SK-N-SH (cell line): ENCODE measurements around the gene SLC12A7. TPM values are rescaled to one million over a fixed set of nuclear protein-coding genes. Genes with fewer than 3 reads are reported as not detected.

Source experiments
- CTCF ChIA-PET: fragments of 300-600, 350-600 bp; formaldehyde crosslinking; extraction: SDS; loops from one replicate; lab custom pipeline; 2021; lab: Yijun Ruan, JAX
- POLR2A ChIA-PET: fragments of 350-600 bp; sonication (Branson Sonifier 250); formaldehyde crosslinking; extraction: SDS; loops from one replicate; lab custom pipeline; 2020; ENCODE audit warnings: antibody characterized with exemption, inconsistent platforms; lab: Yijun Ruan, JAX
- DNase-seq: peaks from one replicate; pipeline ENCODE4 v3.0.0; 2012
- H2AFZ ChIP-seq: fragments of 200-600 bp; sonication (generic); 2 replicates; pipeline ENCODE4 v1.8.1; 2016; ENCODE audit warnings: antibody characterized with exemption, mild to moderate bottlenecking, low read depth
- H3F3A ChIP-seq: fragments of 200-600 bp; sonication (generic); replicated peaks from 2 replicates; pipeline ENCODE3; 2016; ENCODE audit warnings: antibody characterized with exemption, mild to moderate bottlenecking; ENCODE audit not compliant: insufficient read depth
- H3K27ac ChIP-seq, 2 experiments: fragments of 200-500 bp in 1 of 2; fragments of 200-600 bp in 1 of 2; sonication (Bioruptor generic) in 1 of 2; sonication (generic), shearing (Covaris generic) in 1 of 2; 2 replicates each; pipeline versions ENCODE4 v1.5.1 to v1.6.1; 2014 to 2016; ENCODE audit warnings: low read depth in 2 of 2, inconsistent platforms in 1 of 2, low read length in 1 of 2, mild to moderate bottlenecking in 1 of 2, mixed read lengths in 1 of 2
- H3K27me3 ChIP-seq: fragments of 200-600 bp; sonication (generic), shearing (Covaris generic); 2 replicates; pipeline ENCODE4 v1.6.1; 2016; ENCODE audit warnings: mixed run types; ENCODE audit not compliant: insufficient read depth
- H3K36me3 ChIP-seq, 2 experiments: fragments of 200-500 bp in 1 of 2; fragments of 200-600 bp in 1 of 2; sonication (Bioruptor generic) in 1 of 2; sonication (generic) in 1 of 2; replicated peaks in 1 of 2; 2 replicates each; pipeline versions ENCODE3 to v1.5.1; 2014 to 2016; ENCODE audit warnings: low read length in 1 of 2, mild to moderate bottlenecking in 1 of 2; ENCODE audit not compliant: insufficient read depth in 2 of 2, control insufficient read depth in 1 of 2
- H3K4me1 ChIP-seq, 2 experiments: fragments of 200-500 bp in 1 of 2; fragments of 200-600 bp in 1 of 2; sonication (Bioruptor generic) in 1 of 2; sonication (generic), shearing (Covaris generic) in 1 of 2; 2 replicates each; pipeline versions ENCODE4 v1.5.1 to v1.6.1; 2014 to 2016; ENCODE audit warnings: low read depth in 1 of 2, low read length in 1 of 2, mixed run types in 1 of 2; ENCODE audit not compliant: insufficient read depth in 2 of 2, control insufficient read depth in 1 of 2
- H3K4me2 ChIP-seq: fragments of 200-600 bp; sonication (generic), shearing (Covaris generic); 2 replicates; pipeline ENCODE4 v1.6.1; 2017; ENCODE audit warnings: mixed run types
- H3K4me3 ChIP-seq, 2 experiments: fragments of 200-500 bp in 1 of 2; fragments of 200-600 bp in 1 of 2; sonication (Bioruptor generic) in 1 of 2; sonication (generic), shearing (Covaris generic) in 1 of 2; 2 replicates each; pipeline versions ENCODE4 v1.5.1 to v1.8.1; 2014 to 2016; ENCODE audit warnings: low read depth in 2 of 2, inconsistent platforms in 1 of 2, low read length in 1 of 2, mild to moderate bottlenecking in 1 of 2, mixed read lengths in 1 of 2, moderate library complexity in 1 of 2
- H3K79me2 ChIP-seq: fragments of 200-600 bp; sonication (generic); 2 replicates; pipeline ENCODE4 v1.8.1; 2017; ENCODE audit warnings: mild to moderate bottlenecking; ENCODE audit not compliant: insufficient read depth
- H3K9ac ChIP-seq: fragments of 200-600 bp; sonication (generic); 2 replicates; pipeline ENCODE4 v1.6.1; 2017; ENCODE audit warnings: mixed run types
- H3K9me2 ChIP-seq: fragments of 200-600 bp; sonication (generic); 2 replicates; pipeline ENCODE4 v1.6.1; 2017; ENCODE audit warnings: mixed run types
- H3K9me3 ChIP-seq: fragments of 200-600 bp; sonication (generic); 2 replicates; pipeline ENCODE4 v1.6.1; 2017; ENCODE audit warnings: mixed run types, mild to moderate bottlenecking, moderate library complexity
- H4K20me1 ChIP-seq: fragments of 200-600 bp; sonication (generic); 2 replicates; pipeline ENCODE4 v1.6.1; 2017; ENCODE audit warnings: mild to moderate bottlenecking, mixed run types; ENCODE audit not compliant: insufficient read depth
- ELF1 ChIP-seq: IDR thresholded peaks from 2 replicates; pipeline ENCODE4 v1.4.0; 2012
- EP300 ChIP-seq, 2 experiments: IDR thresholded peaks; 2 replicates each; pipeline versions ENCODE4 v1.4.0 to v1.6.1; 2012; ENCODE audit warnings: borderline replicate concordance in 1 of 2, low read depth in 1 of 2, low read length in 1 of 2
- FOSL2 ChIP-seq: IDR thresholded peaks from 2 replicates; pipeline ENCODE4 v1.4.0; 2012; ENCODE audit warnings: low read depth, mild to moderate bottlenecking, moderate library complexity, borderline replicate concordance
- FOXM1 ChIP-seq: IDR thresholded peaks from 2 replicates; pipeline ENCODE4 v1.4.0; 2012; ENCODE audit warnings: low read depth, mild to moderate bottlenecking
- JUND ChIP-seq: IDR thresholded peaks from 2 replicates; pipeline ENCODE4 v1.4.0; 2012
- MEF2A ChIP-seq: IDR thresholded peaks from 2 replicates; pipeline ENCODE4 v1.4.0; 2012; ENCODE audit warnings: low read depth, borderline replicate concordance
- NFIC ChIP-seq: IDR thresholded peaks from 2 replicates; pipeline ENCODE4 v1.4.0; 2012; ENCODE audit warnings: borderline replicate concordance
- POLR2AphosphoS5 ChIP-seq: IDR thresholded peaks from 2 replicates; pipeline ENCODE4 v1.6.1; 2012; ENCODE audit warnings: low read depth, low read length
- RAD21 ChIP-seq: IDR thresholded peaks from 2 replicates; pipeline ENCODE4 v1.6.1; 2012; ENCODE audit warnings: mild to moderate bottlenecking, low read length
- RFX5 ChIP-seq: IDR thresholded peaks from 2 replicates; pipeline ENCODE4 v1.6.1; 2012; ENCODE audit warnings: mild to moderate bottlenecking, improper control_type of control experiment, low read length
- SIN3A ChIP-seq: IDR thresholded peaks from 2 replicates; pipeline ENCODE4 v1.6.1; 2012; ENCODE audit warnings: low read depth, mild to moderate bottlenecking, low read length, moderate library complexity, borderline replicate concordance
- TAF1 ChIP-seq: IDR thresholded peaks from 2 replicates; pipeline ENCODE4 v1.6.1; 2012; ENCODE audit warnings: low read depth, mild to moderate bottlenecking, low read length, moderate library complexity, borderline replicate concordance
- TCF12 ChIP-seq: IDR thresholded peaks from 2 replicates; pipeline ENCODE4 v1.4.0; 2012
- WGBS: methylation state at CpG from one replicate; pipeline ENCODE4 v1.1.6; 2017; ENCODE audit warnings: low lambda C conversion rate; 5-methylcytosine and 5-hydroxymethylcytosine counted together
- polyA plus RNA-seq, 3 experiments: library from polyadenylated mRNA; depleted of rRNA; stranded (reverse); fragments of >200 nt; gene quantifications; 2 replicates each; pipeline ENCODE4 v1.2.3, GENCODE V29; 2012
- TF ChIP-seq, protein P1 (sequence below): IDR thresholded peaks from 2 replicates; pipeline ENCODE4 v1.4.0; 2012; ENCODE audit warnings: low read depth, borderline replicate concordance
- TF ChIP-seq, protein P2 (sequence below): fragments of 200-600 bp; sonication (generic); IDR thresholded peaks from 2 replicates; pipeline ENCODE4 v1.6.1; 2017; ENCODE audit warnings: antibody characterized with exemption, mild to moderate bottlenecking, moderate library complexity
- TF ChIP-seq, protein P3 (sequence below): fragments of 150-350 bp; IDR thresholded peaks from 2 replicates; pipeline ENCODE4 v1.6.1; 2016; ENCODE audit warnings: mild to moderate bottlenecking, low read depth, low read length
- TF ChIP-seq, protein P4 (sequence below): IDR thresholded peaks from 2 replicates; pipeline ENCODE4 v1.6.1; 2012; ENCODE audit warnings: mild to moderate bottlenecking, low read depth, low read length, moderate library complexity
- TF ChIP-seq, protein P5 (sequence below): IDR thresholded peaks from 2 replicates; pipeline ENCODE4; 2012

Gene SLC12A7
- polyA plus RNA-seq, 1 of the 3 experiments (the other 2 are of a cell fraction) = 2.6 TPM

DNA sequence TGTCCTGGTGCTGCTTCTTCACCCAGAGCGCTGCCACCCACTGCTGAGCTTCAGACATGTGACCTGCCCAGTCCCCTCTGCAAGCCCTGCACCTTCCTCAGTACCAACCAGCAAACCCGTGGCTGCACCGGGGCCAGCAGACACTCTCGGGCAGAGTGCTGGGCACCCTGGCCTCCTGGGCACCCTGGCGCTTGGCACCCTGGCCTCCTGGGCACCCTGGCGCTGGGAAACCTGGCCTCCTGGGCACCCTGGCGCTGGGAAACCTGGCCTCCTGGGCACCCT is 31.7 kb upstream of the SLC12A7 start:
- Histone ChIP-seq H2AFZ (no peak overlapping the region), H3K9me2 (no peaks in the 10 kb centered on the region), H3K4me1 (no peaks in the 10 kb centered on the region), H3K4me2 (no peak overlapping the region), H3K79me2 (no peaks in the 10 kb centered on the region), H3K9me3 (no peaks in the 10 kb centered on the region), H3K4me3 (no peak overlapping the region), H3F3A (no peaks in the 10 kb centered on the region), H3K27me3 (no peaks in the 10 kb centered on the region; the same call in 1 of the 2 replicates), H4K20me1 (no peaks in the 10 kb centered on the region), H3K9ac (no peak overlapping the region), H3K27ac (no peak overlapping the region), H3K36me3 (no peaks in the 10 kb centered on the region)
- ChIA-PET CTCF (interaction anchor here (0.8 to 7.1 kb wide), 4 partner anchors 8 to 133 kb away, joined by 3 to 49 read pairs (median 4); no protein-coding TSS in a partner anchor), POLR2A (no interaction called here)
- TF ChIP-seq RAD21 (no peak), MEF2A (no peak), EP300 (IDR thresholded peaks at IDR 0.05; ENCODE audit: borderline replicate concordance in 1 of 2, low read depth in 1 of 2, low read length in 1 of 2) (no peak), SIN3A (no peak), NFIC (no peak), POLR2AphosphoS5 (no peak), FOSL2 (no peak), JUND (no peak), ELF1 (no peak), TAF1 (no peak), FOXM1 (no peak), TCF12 (no peak), RFX5 (no peak)
- TF ChIP-seq, protein P1, sequence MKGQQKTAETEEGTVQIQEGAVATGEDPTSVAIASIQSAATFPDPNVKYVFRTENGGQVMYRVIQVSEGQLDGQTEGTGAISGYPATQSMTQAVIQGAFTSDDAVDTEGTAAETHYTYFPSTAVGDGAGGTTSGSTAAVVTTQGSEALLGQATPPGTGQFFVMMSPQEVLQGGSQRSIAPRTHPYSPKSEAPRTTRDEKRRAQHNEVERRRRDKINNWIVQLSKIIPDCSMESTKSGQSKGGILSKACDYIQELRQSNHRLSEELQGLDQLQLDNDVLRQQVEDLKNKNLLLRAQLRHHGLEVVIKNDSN = no peak
- TF ChIP-seq, protein P2, sequence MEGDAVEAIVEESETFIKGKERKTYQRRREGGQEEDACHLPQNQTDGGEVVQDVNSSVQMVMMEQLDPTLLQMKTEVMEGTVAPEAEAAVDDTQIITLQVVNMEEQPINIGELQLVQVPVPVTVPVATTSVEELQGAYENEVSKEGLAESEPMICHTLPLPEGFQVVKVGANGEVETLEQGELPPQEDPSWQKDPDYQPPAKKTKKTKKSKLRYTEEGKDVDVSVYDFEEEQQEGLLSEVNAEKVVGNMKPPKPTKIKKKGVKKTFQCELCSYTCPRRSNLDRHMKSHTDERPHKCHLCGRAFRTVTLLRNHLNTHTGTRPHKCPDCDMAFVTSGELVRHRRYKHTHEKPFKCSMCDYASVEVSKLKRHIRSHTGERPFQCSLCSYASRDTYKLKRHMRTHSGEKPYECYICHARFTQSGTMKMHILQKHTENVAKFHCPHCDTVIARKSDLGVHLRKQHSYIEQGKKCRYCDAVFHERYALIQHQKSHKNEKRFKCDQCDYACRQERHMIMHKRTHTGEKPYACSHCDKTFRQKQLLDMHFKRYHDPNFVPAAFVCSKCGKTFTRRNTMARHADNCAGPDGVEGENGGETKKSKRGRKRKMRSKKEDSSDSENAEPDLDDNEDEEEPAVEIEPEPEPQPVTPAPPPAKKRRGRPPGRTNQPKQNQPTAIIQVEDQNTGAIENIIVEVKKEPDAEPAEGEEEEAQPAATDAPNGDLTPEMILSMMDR = no peak
- TF ChIP-seq, protein P3, sequence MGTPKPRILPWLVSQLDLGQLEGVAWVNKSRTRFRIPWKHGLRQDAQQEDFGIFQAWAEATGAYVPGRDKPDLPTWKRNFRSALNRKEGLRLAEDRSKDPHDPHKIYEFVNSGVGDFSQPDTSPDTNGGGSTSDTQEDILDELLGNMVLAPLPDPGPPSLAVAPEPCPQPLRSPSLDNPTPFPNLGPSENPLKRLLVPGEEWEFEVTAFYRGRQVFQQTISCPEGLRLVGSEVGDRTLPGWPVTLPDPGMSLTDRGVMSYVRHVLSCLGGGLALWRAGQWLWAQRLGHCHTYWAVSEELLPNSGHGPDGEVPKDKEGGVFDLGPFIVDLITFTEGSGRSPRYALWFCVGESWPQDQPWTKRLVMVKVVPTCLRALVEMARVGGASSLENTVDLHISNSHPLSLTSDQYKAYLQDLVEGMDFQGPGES = no peak
- TF ChIP-seq, protein P4, sequence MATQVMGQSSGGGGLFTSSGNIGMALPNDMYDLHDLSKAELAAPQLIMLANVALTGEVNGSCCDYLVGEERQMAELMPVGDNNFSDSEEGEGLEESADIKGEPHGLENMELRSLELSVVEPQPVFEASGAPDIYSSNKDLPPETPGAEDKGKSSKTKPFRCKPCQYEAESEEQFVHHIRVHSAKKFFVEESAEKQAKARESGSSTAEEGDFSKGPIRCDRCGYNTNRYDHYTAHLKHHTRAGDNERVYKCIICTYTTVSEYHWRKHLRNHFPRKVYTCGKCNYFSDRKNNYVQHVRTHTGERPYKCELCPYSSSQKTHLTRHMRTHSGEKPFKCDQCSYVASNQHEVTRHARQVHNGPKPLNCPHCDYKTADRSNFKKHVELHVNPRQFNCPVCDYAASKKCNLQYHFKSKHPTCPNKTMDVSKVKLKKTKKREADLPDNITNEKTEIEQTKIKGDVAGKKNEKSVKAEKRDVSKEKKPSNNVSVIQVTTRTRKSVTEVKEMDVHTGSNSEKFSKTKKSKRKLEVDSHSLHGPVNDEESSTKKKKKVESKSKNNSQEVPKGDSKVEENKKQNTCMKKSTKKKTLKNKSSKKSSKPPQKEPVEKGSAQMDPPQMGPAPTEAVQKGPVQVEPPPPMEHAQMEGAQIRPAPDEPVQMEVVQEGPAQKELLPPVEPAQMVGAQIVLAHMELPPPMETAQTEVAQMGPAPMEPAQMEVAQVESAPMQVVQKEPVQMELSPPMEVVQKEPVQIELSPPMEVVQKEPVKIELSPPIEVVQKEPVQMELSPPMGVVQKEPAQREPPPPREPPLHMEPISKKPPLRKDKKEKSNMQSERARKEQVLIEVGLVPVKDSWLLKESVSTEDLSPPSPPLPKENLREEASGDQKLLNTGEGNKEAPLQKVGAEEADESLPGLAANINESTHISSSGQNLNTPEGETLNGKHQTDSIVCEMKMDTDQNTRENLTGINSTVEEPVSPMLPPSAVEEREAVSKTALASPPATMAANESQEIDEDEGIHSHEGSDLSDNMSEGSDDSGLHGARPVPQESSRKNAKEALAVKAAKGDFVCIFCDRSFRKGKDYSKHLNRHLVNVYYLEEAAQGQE = no peak
- TF ChIP-seq, protein P5, sequence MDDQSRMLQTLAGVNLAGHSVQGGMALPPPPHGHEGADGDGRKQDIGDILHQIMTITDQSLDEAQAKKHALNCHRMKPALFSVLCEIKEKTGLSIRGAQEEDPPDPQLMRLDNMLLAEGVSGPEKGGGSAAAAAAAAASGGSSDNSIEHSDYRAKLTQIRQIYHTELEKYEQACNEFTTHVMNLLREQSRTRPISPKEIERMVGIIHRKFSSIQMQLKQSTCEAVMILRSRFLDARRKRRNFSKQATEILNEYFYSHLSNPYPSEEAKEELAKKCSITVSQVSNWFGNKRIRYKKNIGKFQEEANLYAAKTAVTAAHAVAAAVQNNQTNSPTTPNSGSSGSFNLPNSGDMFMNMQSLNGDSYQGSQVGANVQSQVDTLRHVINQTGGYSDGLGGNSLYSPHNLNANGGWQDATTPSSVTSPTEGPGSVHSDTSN = no peak
- DNase-seq = no peak
- WGBS = 80% methylated on average over 4 of the region's 7 CpGs
